ENCODE data around the gene RFK.
"Not testable (repeated sequence)": the region's sequence is repeated elsewhere in the genome, so short reads cannot be mapped to it uniquely, and the experiment has no call there.

Gene RFK

DNA sequence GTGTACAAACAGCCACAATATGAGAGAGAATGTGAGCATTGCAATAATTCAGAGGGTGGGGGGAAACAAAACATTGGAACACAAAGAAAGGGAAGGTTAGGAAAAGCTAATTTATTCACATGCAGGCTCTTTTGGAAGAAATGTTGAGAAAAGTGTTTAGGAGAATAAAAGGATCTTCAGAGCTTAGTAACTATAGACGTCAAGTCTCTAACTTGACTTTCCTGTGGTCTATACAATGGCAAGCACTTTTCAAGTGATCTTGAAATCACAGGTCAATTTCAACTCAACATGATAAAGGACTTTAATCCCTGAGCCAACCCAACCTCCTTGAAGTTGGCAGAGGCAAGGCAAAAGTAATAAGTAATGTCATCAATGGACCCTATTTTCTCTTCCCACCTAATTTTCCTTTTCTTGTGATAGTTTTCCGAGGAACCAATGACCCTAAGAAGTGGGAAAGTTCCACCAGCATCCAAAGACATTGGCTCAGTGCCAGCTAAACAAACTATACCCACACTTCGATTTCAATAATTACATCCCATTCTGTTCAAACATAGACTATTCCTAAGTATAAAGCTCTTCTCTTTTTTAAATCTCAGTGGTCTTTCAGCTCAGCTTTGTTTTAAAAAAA is 23.7 kb downstream of the RFK start:
- no peak for DNase-seq (ENCODE audit: low read depth)

DNA sequence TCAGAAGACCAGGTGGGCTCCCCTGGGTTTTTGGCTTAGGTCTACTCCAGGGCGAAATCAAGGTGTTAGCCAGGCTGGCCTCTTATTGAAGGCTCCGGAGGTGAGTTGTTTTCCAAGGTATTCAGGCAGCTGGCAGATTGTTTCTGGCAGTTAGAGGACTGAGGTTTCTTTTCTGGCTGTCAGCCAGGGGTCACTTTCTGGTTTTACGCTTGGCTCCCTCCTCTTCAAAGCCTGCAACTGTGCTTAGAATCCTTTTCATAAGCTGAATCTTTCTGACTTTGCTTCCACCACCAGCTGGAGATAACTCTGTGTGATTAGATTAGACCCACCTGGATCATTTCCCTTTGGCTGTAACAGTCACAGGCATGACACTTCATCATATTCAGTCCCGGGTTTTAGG is 24.6 kb downstream of the RFK start:
- DNase-seq (ENCODE audit: low read depth): peak; percentile 60

DNA sequence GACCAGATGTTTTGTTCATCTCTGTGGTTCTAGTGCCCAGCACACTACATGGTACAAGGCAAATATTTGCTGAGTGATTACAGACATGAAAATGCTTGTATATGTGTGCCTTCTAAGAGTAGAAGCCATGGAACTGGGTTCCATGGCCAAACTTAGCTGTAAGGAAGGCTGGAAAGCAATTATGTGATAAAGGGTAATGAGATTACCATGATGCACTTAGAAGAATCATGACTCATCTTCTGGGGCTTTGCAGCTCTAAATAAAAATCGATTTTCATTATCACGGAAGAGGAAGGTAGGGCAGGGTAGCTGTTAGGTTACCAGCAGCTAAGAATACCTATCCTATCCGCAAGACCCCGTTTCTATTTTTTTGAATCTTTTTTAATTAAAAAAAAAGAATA is 28.0 kb downstream of the RFK start:
- no peak for DNase-seq (ENCODE audit: low read depth)

DNA sequence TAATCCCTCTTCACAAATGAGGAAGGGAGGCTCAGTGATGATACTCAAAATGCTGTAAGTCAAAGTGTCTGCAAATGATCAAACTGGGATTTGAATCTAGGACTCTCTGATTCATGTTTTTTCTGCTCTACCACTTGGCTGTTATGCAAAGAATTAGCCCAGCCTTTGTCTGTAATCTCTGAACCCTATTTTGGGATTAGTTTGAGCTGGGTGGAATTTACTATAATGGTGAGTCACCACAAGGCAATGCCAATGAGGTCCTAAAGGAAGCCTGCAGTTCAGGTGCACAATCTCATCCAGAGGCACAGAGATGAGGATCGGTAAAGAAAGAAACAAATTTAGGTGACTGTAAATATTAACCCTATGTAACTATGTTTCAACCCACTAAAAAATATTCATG is 29.2 kb downstream of the RFK start:
- peak; percentile 78 for DNase-seq (ENCODE audit: low read depth)

DNA sequence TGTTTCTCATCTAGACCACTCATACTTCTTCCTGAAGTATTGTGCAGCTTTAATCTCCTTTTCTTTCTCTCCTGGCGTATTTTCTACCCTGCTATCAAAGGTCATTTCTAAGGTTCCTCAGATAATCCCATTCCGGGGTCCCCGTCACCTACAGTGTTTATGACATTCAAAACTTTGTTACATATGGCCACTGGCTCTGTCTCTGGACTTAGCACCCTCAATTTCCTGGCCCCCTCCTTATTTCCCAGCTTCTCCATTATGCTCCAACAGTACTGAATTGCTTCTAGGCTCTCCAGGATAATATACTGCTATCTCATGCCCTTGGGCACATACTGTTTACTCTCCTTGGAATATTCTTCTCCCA is 31.2 kb downstream of the RFK start:
- no peak for DNase-seq (ENCODE audit: low read depth)

DNA sequence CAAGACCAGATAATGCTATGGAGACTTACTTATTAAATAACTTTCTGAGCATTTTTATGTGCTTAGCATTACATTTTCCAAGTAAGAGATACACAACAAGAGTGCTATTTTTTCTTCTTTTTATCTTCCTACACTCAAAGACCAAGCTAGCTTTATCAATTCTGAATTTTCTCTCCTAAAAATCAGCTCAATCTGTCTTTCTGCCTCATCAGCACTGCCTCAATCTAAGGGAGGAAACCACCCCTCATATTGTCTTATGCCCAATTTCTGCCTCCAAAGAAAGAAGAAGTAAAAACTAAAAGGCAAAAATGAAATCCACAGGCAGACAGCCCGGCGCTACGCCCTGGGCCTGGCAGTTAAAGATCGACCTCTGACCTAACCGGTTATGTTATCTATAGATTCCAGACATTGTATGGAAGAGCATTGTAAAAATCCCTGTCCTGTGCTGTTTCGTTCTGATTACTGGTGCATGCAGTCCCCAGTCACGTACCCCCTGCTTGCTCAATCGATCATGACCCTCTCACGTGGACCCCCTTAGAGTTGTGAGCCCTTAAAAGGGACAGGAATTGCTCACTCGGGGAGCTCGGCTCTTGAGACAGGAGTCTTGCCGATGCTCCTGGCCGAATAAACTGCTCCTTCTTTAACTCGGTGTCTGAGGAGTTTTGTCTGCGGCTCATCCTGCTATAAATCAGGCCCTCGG is 31.7 kb downstream of the RFK start:
- DNase-seq (ENCODE audit: low read depth): not testable (repeated sequence)

DNA sequence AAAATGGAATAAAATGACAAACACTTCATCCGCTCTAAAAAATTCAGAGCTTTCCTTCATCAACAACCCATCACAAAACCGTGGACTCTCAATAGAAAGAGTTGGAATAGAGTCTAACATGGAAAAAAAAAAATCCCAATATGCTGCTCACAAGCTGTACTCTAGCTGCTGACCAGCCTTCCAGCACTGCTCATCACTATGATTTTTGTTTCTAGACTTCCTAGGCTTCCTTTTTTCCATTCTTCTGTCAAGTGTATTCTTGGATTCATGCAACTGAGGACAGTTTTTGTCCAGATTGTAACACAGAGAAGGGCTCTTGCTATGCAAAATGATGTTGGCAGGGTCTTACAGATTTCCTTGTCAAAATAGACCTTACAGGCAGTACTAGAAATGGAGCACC is 34.5 kb downstream of the RFK start:
- DNase-seq (ENCODE audit: low read depth): no peak

DNA sequence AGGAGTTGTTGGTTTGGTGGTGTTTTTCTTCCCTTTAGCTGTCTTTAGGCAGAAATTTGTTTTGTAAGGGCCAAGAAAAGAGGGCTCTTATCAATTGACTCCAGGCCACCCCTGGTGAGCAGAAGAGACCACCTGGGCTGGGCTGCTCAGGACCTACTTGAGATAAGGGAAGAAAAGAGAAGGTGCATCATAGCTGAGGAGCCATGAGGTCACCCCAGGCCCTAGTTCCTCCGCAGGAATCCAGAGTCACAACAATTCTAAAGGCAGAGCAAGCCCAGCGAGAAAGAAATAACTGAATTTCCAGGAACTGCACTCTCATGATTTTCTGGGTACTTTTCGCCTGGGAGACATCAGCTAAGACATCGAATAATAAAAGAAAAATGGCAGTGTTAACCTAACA is 34.9 kb downstream of the RFK start:
- DNase-seq (ENCODE audit: low read depth): no peak

DNA sequence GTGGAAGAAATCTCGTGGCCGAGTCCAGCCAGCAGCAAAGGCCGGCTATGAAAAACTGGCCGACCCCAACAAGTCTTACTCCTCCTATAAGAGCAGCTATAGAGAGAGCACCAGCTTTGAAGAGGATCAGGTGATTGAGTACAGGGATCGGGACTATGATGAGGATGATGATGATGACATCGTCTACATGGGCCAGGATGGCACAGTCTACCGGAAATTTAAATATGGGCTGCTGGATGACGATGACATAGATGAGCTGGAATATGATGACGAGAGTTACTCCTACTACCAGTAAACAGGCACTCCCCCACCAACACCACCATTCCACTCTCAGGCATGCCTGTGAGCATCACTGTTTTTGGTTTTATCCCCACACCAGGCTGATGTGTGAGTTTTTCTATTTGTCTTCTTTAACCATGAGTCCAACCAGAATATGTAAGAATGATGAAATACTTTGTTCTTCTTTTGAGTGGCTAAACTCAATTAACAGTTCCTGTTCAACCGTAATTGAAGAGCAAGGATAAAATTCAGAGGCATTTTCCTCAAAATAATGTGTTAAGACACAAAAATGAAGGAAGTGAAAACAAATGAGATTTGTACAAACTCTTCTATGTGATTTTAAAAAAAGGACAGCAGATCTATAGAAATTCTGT is 35.5 kb downstream of the RFK start:
- no peak for DNase-seq (ENCODE audit: low read depth)

DNA sequence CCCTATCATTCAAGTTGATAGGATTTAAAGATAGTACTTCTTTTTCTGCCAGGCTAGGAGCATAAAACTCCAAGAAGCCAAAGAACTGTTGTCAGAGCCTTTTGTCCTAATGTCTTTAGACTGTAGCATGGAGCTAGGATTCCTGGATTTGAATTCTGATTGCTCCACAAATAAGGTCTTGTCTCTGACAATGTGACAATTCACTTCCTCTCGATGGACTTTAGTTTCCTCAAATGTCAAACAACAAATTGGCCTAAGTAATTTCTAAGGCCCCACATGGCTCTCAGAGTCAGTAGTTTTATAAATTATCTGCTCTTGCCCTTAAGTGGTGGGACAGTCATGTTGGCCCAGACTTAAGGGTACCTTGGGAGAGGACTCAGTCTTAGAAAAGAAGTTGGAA is 36.7 kb downstream of the RFK start:
- no peak for DNase-seq (ENCODE audit: low read depth)

DNA sequence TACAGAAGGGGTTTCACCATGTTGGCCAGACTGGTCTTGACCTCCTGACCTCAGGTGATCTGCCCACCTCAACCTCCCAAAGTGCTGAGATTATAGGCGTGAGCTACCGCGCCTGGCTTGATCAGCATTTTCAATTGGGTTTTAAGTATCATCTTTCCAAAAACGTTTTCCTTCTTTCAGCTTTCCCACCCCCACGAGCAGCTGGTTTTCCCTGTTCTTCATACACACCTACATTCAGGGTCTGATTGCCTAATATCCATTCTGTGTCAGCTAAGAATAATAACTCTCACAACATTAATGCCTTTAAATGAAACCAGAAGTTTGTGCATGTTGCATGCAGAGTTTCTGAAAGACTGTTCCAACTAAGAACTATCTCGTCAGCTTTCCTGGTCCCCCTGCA is 38.3 kb downstream of the RFK start:
- DNase-seq (ENCODE audit: low read depth): no peak

DNA sequence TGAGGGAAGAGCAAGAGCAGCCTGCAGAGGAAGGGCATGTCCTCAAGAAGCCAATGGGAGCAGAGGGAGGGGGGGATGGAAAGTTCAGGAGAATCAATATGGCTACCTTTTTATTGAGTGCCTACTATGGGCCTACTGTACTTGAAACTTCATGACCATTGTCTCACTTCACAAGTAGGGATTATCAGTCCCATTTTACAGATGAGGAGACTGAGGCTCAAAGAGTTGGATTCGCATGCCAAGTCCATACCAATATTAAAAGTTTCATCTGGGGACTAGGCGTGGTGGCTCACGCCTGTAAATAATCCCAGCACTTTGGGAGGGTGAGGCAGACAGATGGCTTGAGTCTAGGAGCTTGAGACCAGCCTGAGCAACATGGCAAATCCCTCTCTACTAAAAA is 40.0 kb downstream of the RFK start:
- no peak for DNase-seq (ENCODE audit: low read depth)

DNA sequence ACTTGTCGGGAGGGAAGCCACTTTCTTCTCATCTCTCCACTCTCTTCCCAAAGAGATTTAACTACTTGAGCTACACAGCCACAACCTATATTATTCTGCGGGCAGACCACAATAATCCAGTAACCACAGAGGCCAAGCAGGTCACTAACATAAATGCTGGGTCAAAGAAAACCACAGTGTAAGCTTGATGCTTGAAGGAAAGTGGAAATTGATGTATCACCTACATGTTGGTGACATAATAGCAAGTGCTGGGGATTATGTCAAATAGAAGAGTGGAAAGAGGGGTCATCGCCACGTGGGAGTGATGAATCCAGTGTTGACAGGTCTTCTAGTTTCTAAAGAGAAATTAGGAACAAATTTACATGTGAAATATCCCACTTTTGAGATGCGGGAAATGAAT is 40.9 kb downstream of the RFK start:
- DNase-seq (ENCODE audit: low read depth): peak; percentile 66

DNA sequence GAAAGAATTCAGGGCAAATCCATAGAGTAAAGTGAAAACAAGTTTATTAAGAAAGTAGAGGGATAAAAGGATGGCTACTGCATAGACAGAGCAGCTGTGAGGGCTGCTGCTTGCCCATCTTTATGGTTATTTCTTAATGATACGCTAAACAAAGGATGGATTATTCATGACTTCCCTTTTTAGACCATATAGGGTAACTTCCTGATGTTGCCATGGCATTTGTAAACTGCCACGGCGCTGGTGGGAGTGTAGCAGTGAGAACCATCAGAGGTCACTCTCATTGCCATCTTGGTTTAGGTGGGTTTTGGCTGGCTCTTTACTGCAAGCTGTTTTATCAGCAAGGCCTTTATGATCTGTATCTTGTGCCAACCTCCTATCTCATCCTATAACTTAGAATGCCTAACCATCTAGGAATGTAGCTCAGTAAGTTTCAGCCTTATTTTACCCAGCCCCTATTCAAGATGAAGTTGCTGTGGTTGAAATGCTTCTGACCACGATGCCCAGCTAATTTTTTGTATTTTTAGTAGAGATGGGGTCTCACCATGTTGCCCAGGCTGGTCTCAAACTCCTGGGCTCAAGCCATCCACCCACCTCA is 42.1 kb downstream of the RFK start:
- no peak for DNase-seq (ENCODE audit: low read depth)

DNA sequence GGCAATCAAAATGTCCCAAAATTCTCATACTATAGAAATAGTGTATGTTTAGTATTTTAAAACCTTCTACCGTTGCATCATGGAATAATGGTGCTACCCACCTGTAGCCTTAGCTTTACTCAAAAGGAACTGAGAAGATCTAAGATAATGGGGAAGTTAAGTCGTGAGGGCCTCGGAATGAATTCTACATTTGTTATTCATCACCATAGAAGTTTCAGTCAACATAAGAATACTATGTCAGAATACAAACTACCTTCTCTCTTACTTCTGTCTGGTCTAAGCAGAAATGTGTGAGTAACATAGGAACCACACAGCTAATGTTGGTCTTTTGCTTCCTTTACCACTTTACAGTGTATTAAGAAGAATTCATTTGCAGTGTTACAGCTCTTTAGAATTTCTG is 43.2 kb downstream of the RFK start:
- DNase-seq (ENCODE audit: low read depth): no peak

DNA sequence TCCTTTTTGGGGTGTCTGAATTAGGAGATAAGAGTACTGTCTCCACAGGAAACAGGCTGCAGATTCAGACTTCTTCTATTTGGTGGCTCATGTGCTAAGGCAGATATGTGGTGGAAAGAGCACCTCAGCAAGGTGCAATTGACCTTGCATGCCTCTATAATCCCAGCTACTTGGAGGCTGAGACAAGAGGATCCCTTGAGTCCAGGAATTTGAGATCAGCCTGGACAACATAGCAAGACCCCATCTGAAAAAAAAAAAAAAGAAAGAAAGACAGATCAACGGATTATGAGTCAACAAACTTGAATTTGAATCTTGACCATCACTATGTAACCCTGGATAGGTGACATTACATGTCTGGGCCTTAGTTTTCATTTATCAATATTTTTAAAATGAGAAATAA is 44.4 kb downstream of the RFK start:
- no peak for DNase-seq (ENCODE audit: low read depth)

DNA sequence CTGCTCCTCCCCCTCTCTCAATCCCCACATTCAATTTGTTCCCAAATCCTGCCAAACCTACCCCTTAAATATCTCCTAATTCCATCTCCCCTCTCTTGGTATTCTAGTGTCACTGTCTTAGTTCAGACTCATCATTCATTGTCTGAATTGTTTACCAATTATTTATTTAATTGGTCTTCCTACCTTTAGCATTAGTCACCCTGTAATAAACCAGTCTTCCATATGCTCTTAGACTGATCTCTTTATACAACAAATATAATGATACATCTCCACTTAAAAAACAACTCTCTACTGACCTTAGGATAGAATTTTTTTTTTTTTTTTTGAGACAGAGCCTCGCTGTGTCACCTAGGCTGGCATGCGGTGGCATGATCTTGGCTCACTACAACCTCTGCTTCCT is 51.4 kb downstream of the RFK start:
- no peak for DNase-seq (ENCODE audit: low read depth)

DNA sequence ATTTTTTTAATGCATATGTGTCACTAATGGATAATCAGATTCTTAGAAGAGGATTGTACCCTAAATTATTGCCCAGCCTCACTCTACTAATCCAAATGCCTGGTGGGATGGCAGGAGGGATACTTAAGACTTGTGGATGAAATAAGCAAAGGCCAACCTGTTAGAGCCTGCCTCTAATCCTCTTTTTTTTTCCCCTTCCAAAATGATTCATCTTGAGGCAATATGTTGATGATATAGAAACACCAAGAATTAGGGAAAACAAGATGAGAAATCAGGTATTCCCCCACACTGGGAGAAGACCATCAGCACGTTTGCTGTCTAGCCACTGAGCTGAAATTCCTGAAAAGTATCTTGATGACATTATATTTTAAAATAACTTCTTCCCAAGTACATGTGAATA is 52.0 kb downstream of the RFK start:
- no peak for DNase-seq (ENCODE audit: low read depth)

DNA sequence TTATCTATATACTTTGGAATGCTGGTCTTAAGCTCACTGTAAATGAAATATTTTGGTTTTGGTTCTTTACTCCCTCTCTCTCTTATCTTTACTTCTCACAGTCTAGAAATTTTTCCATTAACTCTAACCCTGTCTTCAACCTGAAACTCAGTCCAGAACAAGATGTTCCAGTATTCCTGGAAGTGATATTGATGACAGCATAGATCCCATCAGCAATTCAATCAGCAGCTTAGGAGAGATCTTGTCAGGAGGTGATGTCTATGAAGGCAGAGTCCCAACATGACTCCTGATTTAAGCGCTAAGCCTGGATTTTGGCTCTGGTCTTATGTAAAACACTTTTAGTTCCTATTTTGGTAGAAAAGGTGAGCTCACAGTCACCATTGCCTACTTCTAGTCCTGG is 52.6 kb downstream of the RFK start:
- peak; percentile 51 for DNase-seq (ENCODE audit: low read depth)

DNA sequence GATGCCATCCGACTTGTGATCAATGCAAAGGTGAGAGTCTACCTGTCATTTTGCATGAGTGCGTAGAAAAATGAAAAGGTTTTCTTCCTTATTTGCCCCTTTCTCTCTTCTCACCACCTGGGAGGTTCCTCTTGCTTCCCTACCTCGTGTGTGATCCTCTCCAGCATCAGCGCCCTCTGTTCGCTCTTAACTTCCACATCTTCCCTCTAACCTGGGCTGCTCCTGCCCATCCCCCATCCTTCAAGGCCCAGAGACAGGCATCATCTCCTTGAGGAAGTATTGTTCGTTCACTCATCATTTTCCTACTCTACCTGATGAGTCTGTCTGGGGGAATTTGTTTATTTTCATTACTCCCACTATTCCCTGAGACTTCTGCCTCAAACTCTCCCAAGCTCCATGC is 55.8 kb downstream of the RFK start:
- no peak for DNase-seq (ENCODE audit: low read depth)

DNA sequence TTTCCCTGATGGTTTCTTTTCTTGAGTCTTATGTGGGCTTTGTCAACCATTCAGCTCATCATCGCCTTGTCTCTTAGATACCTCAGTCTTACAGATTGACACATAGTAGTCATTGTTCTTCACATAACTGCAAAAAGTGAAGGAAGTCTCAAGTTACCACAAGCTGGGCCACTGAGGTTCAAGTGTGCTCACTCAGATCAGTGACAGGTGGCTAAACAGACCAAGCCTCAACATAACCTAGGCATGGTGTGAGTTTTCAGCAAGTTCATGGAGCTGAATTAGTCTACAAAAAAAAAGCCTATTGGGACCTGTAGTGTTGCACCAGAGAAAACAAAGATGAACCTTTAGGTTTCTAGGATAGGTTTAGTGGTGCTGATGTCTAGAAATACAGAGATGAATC is 58.2 kb downstream of the RFK start:
- no peak for DNase-seq (ENCODE audit: low read depth)
